Renal cortical epithelial cell (primary cell): ENCODE data around the gene BAZ2A. TPM values are rescaled to one million over a fixed set of nuclear protein-coding genes. Genes with fewer than 3 reads are reported as not detected.
A peak's percentile ranks its signal among the peaks of the same experiment; 100 is the strongest.
"Not testable (repeated sequence)": the region's sequence is repeated elsewhere in the genome, so short reads cannot be mapped to it uniquely, and the experiment has no call there.

Experiments
- DNase-seq: peaks from one replicate; pipeline ENCODE4 v3.0.0-alpha.2; 2011; ENCODE audit warnings: low read depth
- total RNA-seq: library from RNA; depleted of rRNA; stranded (reverse); fragments of >200 nt; gene quantifications from 2 replicates; pipeline ENCODE4 v1.2.3, GENCODE V29; 2014

BAZ2A gene
- total RNA-seq, 1 donor from 2014 or later = 45.4 TPM

GRCh38 chr12:56599041-56599440 lies 31.1 kb downstream of the BAZ2A start:
- DNase-seq = no peak

DNA sequence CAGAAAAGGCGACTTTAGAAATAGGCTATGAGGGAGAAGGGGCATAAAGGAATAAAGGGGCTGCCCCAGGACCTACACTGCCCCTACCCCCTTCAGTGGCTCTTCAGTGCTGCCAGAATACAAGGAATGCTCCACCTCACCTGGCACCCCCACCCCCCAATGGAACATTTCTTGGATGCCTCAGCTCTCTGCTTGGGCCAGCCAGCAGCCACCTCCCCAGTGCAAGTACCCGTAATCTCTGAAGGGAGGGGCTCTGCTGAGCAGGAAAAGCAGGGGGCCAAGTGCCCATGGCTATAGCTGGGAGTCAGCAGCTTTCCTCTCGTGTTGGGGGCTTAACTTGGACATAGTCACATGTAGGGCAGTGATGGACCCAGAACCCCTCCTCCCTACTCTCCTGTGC lies 33.3 kb downstream of the BAZ2A start:
- no peak for DNase-seq

DNA sequence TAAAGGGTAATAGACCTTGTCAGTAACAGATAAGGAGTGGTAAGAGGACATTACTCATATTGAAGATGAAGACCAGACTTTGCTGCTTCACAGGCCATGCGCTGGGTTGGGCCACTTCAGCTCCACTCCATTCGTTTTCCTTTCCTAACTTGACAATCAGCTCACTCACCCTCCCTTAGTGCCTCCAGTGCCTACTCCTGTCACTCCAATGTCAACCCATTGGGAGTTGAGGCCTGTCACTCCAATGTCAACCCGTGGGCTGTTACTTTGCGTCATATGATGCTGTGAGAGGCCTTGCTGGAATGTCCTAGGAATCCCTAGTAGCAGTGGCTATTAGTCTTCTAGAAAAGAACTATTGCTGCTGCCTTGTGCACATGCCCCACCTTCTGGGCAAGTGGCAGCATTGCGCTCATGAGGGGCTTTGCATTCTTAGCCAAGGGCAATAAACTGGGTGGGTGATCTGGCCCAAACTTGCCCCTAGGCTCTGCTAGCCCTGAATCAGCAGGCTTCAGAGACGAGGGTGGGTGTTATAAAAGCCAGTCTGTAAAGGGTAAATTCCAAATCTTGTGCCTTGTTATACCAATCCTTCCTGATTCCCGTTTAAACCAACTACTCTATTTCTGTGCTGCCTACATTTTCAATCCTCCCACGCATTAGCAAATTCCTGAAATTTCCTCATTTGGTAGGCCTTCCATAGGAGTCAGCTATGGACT lies 36.1 kb downstream of the BAZ2A start:
- DNase-seq = peak; percentile 81

DNA sequence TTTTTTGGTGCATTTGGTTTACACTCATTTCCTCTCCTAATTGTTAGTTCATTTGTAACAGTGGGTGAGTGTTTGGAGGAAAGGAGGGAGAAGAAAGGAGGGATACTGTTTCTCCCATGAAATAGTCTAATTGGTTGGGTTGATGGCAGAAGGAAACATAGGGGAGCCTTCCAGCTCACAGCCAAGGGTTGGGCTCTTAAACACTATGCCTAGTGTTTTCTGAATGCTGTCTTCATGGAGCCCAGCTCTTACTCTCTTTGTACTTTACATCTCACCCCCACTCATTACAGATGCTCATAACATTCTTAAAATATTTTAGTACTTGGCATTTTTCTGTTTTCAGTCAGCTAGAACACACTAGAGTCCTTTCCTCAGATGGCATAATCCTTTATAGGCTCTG lies 38.2 kb downstream of the BAZ2A start:
- DNase-seq = peak; percentile 15

DNA sequence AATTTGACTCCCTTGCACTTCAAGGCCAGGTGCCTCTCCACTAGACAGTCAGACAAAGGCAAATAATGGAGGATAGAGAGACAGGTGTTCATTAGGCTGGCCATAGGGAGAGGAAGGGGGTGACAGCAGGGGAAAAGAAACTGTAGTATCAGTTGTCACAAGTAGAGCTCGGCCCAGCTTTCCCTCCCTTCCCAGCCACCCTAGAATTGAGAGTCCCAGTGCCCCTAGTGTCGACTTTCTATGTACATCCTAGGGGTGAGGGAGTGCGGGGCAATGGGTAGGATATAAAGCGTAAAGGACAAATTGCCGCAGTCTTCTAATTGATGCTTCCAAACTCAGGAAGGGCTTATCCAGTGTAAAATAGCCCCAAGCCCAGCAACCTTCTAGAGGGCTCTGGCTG lies 39.0 kb downstream of the BAZ2A start:
- no peak for DNase-seq

GRCh38 chr12:56590237-56590830 lies 39.8 kb downstream of the BAZ2A start:
- peak; percentile 9 for DNase-seq

DNA sequence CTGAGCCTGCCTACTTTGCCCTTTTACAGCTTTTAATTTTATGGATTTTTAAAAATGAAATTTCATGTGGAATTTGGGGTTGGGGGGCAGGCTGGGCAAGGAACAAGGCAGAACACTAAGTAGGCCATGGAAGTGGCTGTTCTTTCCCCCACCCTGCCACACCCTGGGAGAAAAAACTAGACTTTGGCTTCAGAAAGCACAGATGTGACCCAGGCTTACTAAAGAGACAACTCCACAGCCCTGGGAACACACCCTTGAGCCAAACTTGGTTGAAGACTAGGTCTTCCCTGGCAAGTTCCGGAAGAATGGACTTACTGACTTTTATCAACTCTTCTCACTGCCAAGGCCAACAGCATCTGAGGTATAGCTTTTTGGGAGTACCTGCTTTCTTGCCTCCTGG lies 40.3 kb downstream of the BAZ2A start:
- DNase-seq = no peak

- DNase-seq = no peak
Measured at GRCh38 chr12:56585098-56585497, 45.0 kb downstream of the BAZ2A start.

DNA sequence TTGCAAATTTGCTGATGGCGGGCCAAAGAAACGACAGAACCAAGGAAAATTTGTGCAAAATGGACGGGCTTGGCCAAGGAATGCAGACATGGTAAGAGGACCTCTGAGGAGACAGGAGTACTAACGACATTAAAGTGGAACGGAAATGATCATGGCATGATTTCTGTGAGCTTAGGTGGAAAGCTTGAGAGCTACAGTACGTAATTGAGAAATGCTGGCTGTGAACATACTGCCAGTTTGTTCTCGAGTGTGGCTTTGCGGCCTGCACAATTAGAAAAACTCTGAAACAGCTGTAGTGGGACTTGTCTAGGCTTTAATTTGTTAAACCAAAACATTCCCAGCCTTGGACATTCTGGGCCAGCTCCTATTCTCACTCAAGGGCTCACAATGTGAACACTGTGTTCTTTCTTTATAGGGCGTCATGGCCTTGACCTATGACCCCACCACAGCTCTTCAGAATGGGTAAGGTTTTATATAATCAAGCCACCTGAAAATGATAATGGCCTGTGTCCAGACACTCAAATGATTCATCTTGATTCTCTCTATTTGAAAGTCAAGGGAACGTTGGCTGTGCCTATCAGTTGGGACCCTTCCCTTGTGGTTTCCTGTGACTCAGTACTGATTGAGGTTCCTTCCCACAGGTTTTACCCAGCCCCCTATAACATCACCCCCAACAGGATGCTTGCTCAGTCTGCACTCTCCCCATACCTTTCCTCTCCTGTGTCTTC lies 48.5 kb downstream of the BAZ2A start:
- peak; percentile 12 for DNase-seq

DNA sequence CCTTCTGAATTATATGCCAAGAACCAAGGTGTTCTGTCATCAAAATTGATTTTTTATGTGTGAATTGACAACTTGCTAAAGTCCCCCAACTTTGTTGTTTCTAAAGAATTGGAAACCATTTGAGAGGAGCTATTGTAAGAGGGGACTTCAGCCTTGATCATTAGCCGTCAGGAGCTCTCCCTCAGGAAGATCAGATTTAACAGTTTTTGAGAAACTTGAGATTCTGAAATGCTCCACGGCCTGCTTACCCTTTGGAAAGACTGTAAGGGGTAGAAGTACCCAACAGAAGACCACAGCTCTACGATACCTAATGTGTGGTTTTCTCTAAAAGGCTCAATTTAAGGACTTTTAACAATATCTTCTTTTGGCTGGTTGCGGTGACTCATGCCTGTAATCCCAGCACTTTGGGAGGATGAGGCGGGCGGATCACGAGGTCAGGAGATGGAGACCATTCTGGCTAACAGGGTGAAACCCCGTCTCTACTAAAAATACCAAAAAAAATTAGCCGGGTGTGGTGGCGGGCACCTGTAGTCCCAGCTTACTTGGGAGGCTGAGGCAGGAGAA lies 51.1 kb downstream of the BAZ2A start:
- DNase-seq = no peak

DNA sequence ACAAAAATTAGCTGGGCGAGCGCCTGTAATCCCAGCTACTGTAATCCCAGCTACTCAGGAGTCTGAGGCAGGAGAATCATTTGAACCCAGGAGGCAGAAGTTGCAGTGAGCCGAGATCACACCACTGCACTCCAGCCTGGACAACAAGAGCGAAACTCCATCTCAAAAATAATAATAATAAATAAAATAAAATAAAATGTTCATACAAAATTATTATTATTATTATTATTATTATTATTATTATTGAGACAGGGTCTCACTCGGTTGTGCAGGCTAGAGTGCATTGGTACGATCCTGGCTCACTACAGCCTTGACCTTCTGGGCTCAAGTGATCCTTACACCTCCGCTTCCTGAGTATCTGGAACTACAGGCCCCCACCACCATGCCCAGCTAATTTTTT lies 52.9 kb downstream of the BAZ2A start:
- DNase-seq = not testable (repeated sequence)

DNA sequence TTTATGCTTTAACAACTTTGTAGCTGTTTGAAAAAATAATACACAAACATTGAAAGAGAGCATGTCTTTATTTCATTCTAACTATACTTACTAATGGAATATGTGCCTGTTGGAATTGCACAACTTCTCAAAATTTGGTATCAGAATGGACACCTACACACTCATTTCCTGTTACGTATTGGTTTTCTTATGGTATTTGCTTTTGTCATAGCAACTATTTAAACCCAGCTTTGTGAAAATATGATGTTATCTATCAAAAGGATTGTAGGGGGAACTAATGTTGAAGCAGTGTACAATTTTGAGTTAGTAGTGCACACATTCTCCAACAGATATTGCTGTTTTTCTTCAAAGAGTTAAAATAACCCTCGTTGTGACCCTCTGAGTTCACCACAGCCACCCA lies 55.9 kb downstream of the BAZ2A start:
- DNase-seq = no peak

DNA sequence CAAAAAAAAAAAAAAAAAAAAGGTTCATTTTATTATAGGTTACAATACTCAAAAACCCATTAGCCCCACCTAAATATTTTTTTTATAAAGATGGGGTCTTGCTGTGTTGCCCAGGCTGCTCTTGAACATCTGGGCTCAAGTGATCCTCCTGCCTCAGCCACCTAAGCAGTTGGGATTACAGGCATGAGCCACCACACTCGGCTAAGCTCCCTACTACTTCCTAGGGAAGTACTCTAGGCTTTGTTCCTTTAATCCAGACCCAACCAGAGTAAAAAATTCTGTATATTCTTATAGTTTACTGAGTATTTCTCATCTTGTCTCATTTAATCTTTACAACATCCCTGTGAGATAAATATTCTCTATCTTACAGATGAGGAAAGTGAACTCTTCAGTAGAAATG lies 57.8 kb downstream of the BAZ2A start:
- no peak for DNase-seq

DNA sequence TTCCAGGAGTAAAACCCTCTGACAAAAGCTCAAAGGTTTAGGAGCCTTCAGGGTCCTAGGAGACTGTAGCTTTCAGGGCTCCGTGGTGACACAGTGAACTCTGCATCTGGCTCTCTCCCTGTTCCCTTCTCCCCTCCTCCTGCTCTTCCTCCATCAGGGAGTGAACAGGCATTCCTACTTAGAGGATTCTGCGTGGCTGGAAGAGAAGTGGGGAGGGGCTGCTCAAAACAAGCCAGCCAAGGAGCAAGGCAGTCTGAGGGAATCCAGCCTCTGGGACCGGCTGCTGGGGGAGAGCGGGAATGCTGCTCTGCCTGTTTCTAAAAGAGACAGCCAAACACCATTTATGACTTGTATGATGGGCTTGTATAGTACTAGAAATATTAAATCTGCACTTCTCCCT lies 59.0 kb downstream of the BAZ2A start:
- no peak for DNase-seq

GRCh38 chr12:56568146-56568545 lies 62.0 kb downstream of the BAZ2A start:
- no peak for DNase-seq

- peak; percentile 61 for DNase-seq
Measured at GRCh38 chr12:56565510-56566101, 64.5 kb downstream of the BAZ2A start.

GRCh38 chr12:56551070-56551469 lies 79.1 kb downstream of the BAZ2A start:
- no peak for DNase-seq

DNA sequence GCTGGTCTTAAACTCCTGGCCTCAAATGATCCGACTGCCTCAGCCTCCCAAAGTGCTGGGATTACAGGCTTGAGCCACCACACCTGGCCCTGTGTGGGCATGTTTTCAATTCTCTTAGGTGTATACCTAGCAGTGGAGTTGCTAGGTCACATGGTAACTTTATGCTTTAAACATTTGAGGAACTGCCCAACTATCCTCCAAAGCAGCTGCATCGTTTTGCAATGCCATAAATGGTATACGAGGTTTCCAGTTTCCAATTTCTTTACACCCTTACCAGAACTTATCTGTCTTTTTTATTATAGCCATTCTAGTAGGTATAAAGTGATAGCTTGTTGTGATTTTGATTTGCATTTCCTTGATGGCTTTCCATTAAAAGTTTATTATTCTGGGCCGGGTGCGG lies 83.4 kb downstream of the BAZ2A start:
- no peak for DNase-seq
